H1 (cell line): ENCODE measurements around the gene SLC35A3. TPM values are rescaled to one million over a fixed set of nuclear protein-coding genes. Genes with fewer than 3 reads are reported as not detected.

ENCODE experiments used
- FOSL1 ChIP-seq: IDR thresholded peaks from 2 replicates; pipeline ENCODE4 v1.6.1; 2011; ENCODE audit warnings: mild to moderate bottlenecking, low read depth, low read length, moderate library complexity; ENCODE audit not compliant: insufficient read depth
- SIX5 ChIP-seq: IDR thresholded peaks from 2 replicates; pipeline ENCODE4 v1.6.1; 2011; ENCODE audit warnings: mild to moderate bottlenecking, low read depth, low read length
- TCF12 ChIP-seq: IDR thresholded peaks from 2 replicates; pipeline ENCODE4 v1.6.1; 2011; ENCODE audit warnings: low read depth, mild to moderate bottlenecking, low read length
- polyA plus RNA-seq, 7 experiments: library from polyadenylated mRNA; depleted of rRNA in 3 of 7; stranded (reverse) in 5 of 7; unstranded in 2 of 7; fragments of >200 nt in 5 of 7; fragments of 200-250 nt in 2 of 7; gene quantifications; 1 replicate in 5 of 7; 2 replicates in 1 of 7; 4 replicates in 1 of 7; pipeline versions ENCODE4 v1.2.1 to v1.2.3, GENCODE V29; 2011 to 2013; ENCODE audit warnings: missing spikeins in 2 of 7, mixed read lengths in 2 of 7
- total RNA-seq: library from RNA; stranded (reverse); fragmentation: NEBNext Ultra II Directional; extraction: Animal tissue kit (Norgen Biotek cat#: 25700); gene quantifications from 2 replicates; pipeline ENCODE4 v1.2.1, GENCODE V29; 2021

The SLC35A3 gene
- total and polyA plus RNA-seq, 2 of the 8 experiments (the other 6 are each of a cell fraction or from before 2014, with no cell fraction given) = 3.0 to 13.8 TPM

GRCh38 chr1:100070201-100070939 lies 100.6 kb downstream of the SLC35A3 start (continued):
- TF ChIP-seq TCF12 = no peak
- TF ChIP-seq FOSL1 = no peak
- no peak for TF ChIP-seq SIX5
- TF ChIP-seq, all 59 proteins: peak for 0
